ENCODE data around the gene CX3CL1. TPM values are rescaled to one million over a fixed set of nuclear protein-coding genes. Genes with fewer than 3 reads are reported as not detected.
"Not testable (repeated sequence)": the region's sequence is repeated elsewhere in the genome, so short reads cannot be mapped to it uniquely, and the experiment has no call there.

CX3CL1 gene
- total RNA-seq, 1 donor from 2014 or later = 2.5 TPM

- no peaks in the 10 kb centered on the region for H3K4me1 Mint-ChIP-seq
- peaks cover 26% of the 10 kb centered on the region for H3K27me3 Mint-ChIP-seq (ENCODE audit: low read depth)
- TF ChIP-seq CTCF (IDR thresholded peaks at IDR 0.05; ENCODE audit: unreplicated experiment) = no peak
- no peak overlapping the region for H3K4me3 Mint-ChIP-seq
- H3K36me3 Mint-ChIP-seq = no peaks in the 10 kb centered on the region
- peaks cover 8% of the 10 kb centered on the region for H3K9me3 Mint-ChIP-seq
- H3K27ac Mint-ChIP-seq = no peak overlapping the region
- DNase-seq (ENCODE audit: low spot score in 2 of 2, unreplicated experiment in 2 of 2) = no peak
These were observed 38.9 kb upstream of the CX3CL1 start for GRCh38 chr16:57333402-57333801.

GRCh38 chr16:57335366-57335765, 36.9 kb upstream of the CX3CL1 start:
- H3K27me3 Mint-ChIP-seq (ENCODE audit: low read depth) = peaks cover 23% of the 10 kb centered on the region
- H3K9me3 Mint-ChIP-seq = peaks cover 13% of the 10 kb centered on the region
- no peak for TF ChIP-seq CTCF (IDR thresholded peaks at IDR 0.05; ENCODE audit: unreplicated experiment)
- no peaks in the 10 kb centered on the region for H3K4me1 Mint-ChIP-seq
- H3K4me3 Mint-ChIP-seq = no peak overlapping the region
- no peak overlapping the region for H3K27ac Mint-ChIP-seq
- no peaks in the 10 kb centered on the region for H3K36me3 Mint-ChIP-seq
- no peak for DNase-seq (ENCODE audit: low spot score in 2 of 2, unreplicated experiment in 2 of 2)

- no peaks in the 10 kb centered on the region for H3K4me1 Mint-ChIP-seq
- TF ChIP-seq CTCF (IDR thresholded peaks at IDR 0.05; ENCODE audit: unreplicated experiment) = no peak
- H3K4me3 Mint-ChIP-seq = no peak overlapping the region
- no peak overlapping the region for H3K27ac Mint-ChIP-seq
- H3K9me3 Mint-ChIP-seq = peaks cover 8% of the 10 kb centered on the region
- no peaks in the 10 kb centered on the region for H3K27me3 Mint-ChIP-seq (ENCODE audit: low read depth)
- no peaks in the 10 kb centered on the region for H3K36me3 Mint-ChIP-seq
- no peak for DNase-seq (ENCODE audit: low spot score in 2 of 2, unreplicated experiment in 2 of 2)
These were observed 31.2 kb upstream of the CX3CL1 start for GRCh38 chr16:57341062-57341440.

- Mint-ChIP-seq H3K4me3 (no peak overlapping the region), H3K36me3 (no peaks in the 10 kb centered on the region), H3K27me3 (ENCODE audit: low read depth) (no peaks in the 10 kb centered on the region), H3K27ac (no peak overlapping the region), H3K4me1 (no peaks in the 10 kb centered on the region), H3K9me3 (peaks cover 8% of the 10 kb centered on the region)
- TF ChIP-seq CTCF (IDR thresholded peaks at IDR 0.05; ENCODE audit: unreplicated experiment) = no peak
- DNase-seq (ENCODE audit: low spot score in 2 of 2, unreplicated experiment in 2 of 2) = no peak
These were observed 30.6 kb upstream of the CX3CL1 start for GRCh38 chr16:57341441-57342303.

GRCh38 chr16:57342606-57343005, 29.7 kb upstream of the CX3CL1 start:
- H3K27ac Mint-ChIP-seq; DNase-seq (ENCODE audit: low spot score in 2 of 2, unreplicated experiment in 2 of 2): not testable (repeated sequence)
- H3K9me3 Mint-ChIP-seq = peaks cover 15% of the 10 kb centered on the region

GRCh38 chr16:57343221-57343620, 29.1 kb upstream of the CX3CL1 start:
- no peak for DNase-seq (ENCODE audit: low spot score in 2 of 2, unreplicated experiment in 2 of 2)
- H3K4me3 Mint-ChIP-seq = no peak overlapping the region
- TF ChIP-seq CTCF (IDR thresholded peaks at IDR 0.05; ENCODE audit: unreplicated experiment) = no peak
- H3K9me3 Mint-ChIP-seq = peaks cover 14% of the 10 kb centered on the region
- H3K36me3 Mint-ChIP-seq = no peaks in the 10 kb centered on the region
- no peak overlapping the region for H3K27ac Mint-ChIP-seq
- H3K27me3 Mint-ChIP-seq (ENCODE audit: low read depth) = peaks cover 13% of the 10 kb centered on the region
- H3K4me1 Mint-ChIP-seq = no peaks in the 10 kb centered on the region

More at GRCh38 chr16:57342606-57343005, 29.7 kb upstream of the CX3CL1 start:
- not testable (repeated sequence) for H3K36me3 Mint-ChIP-seq; H3K4me3 Mint-ChIP-seq; H3K4me1 Mint-ChIP-seq; H3K27me3 Mint-ChIP-seq (ENCODE audit: low read depth)

GRCh38 chr16:57344094-57344493, 28.2 kb upstream of the CX3CL1 start:
- not testable (repeated sequence) for H3K36me3 Mint-ChIP-seq; H3K27ac Mint-ChIP-seq; H3K4me3 Mint-ChIP-seq; H3K9me3 Mint-ChIP-seq; DNase-seq (ENCODE audit: low spot score in 2 of 2, unreplicated experiment in 2 of 2); H3K4me1 Mint-ChIP-seq
- peaks cover 22% of the 10 kb centered on the region for H3K27me3 Mint-ChIP-seq (ENCODE audit: low read depth)

Data from mesothelial cell of epicardium (in vitro differentiated cells).